HepG2 (cell line): ENCODE data around the gene PFAS.

Experiments
- GMEB2 ChIP-seq: IDR thresholded peaks from 2 replicates; pipeline ENCODE4 v1.6.1; 2016; ENCODE audit warnings: missing biosample characterization, missing genetic modification reagents, low read depth
- ISX ChIP-seq: sonication (generic); formaldehyde crosslinking; conservative IDR thresholded peaks from 2 replicates; pipeline ENCODE4 v1.5.0; 2020; ENCODE audit warnings: missing genetic modification reagents
- KDM4B ChIP-seq: sonication (generic); formaldehyde crosslinking; IDR thresholded peaks from 2 replicates; pipeline ENCODE4 v1.4.0; 2020; ENCODE audit warnings: missing genetic modification reagents
- MAZ ChIP-seq, 2 experiments: sonication (generic) in 1 of 2; formaldehyde crosslinking in 1 of 2; IDR thresholded peaks; 2 replicates each; pipeline versions ENCODE4 v1.5.0 to v1.6.1; 2012 to 2020; ENCODE audit warnings: low read depth in 2 of 2, mild to moderate bottlenecking in 2 of 2, borderline replicate concordance in 1 of 2, improper control_type of control experiment in 1 of 2, low read length in 1 of 2, missing genetic modification reagents in 1 of 2, moderate library complexity in 1 of 2
- MIER3 ChIP-seq: IDR thresholded peaks from 2 replicates; pipeline ENCODE4 v1.6.1; 2016; ENCODE audit warnings: missing compliant biosample characterization, borderline replicate concordance
- MXI1 ChIP-seq: IDR thresholded peaks from 3 replicates; pipeline ENCODE4 v1.6.1; 2012; ENCODE audit warnings: low read depth, low read length, inconsistent platforms, borderline replicate concordance
- PHF20 ChIP-seq: sonication (generic); formaldehyde crosslinking; IDR thresholded peaks from 2 replicates; pipeline ENCODE4 v1.5.0; 2020; ENCODE audit warnings: mild to moderate bottlenecking, missing genetic modification reagents
- POLR2AphosphoS5 ChIP-seq: IDR thresholded peaks from 2 replicates; pipeline ENCODE4 v1.6.1; 2012; ENCODE audit warnings: low read depth, low read length
- SP1 ChIP-seq, 2 experiments: fragments of 450-650 bp in 1 of 2; sonication (generic) in 1 of 2; formaldehyde crosslinking in 1 of 2; IDR thresholded peaks; 2 replicates each; pipeline versions ENCODE4 v1.4.0 to v1.6.1; 2016 to 2020; ENCODE audit warnings: missing genetic modification reagents in 1 of 2
- YY1 ChIP-seq: IDR thresholded peaks from 2 replicates; pipeline ENCODE4 v1.6.1; 2011; ENCODE audit warnings: low read length, low read depth, moderate library complexity, mild to moderate bottlenecking; ENCODE audit not compliant: insufficient read depth, insufficient replicate concordance
- ZNF317 ChIP-seq: sonication (generic); formaldehyde crosslinking; IDR thresholded peaks from 2 replicates; pipeline ENCODE4 v1.5.0; 2020; ENCODE audit warnings: mild to moderate bottlenecking, missing genetic modification reagents
- ZNF597 ChIP-seq: sonication (generic); formaldehyde crosslinking; IDR thresholded peaks from 2 replicates; pipeline ENCODE4 v1.5.0; 2020; ENCODE audit warnings: missing genetic modification reagents
- ZNF629 ChIP-seq: sonication (generic); formaldehyde crosslinking; conservative IDR thresholded peaks from 2 replicates; pipeline ENCODE4 v1.5.0; 2020; ENCODE audit warnings: missing genetic modification reagents

- TF ChIP-seq ZNF629 (CRISPR knock-in tag) (no peak), MIER3 (CRISPR knock-in tag) (no peak), PHF20 (CRISPR knock-in tag) (no peak), ZNF317 (no peak), SP1 (IDR thresholded peaks at IDR 0.05) (no peak), SP1 (CRISPR knock-in tag; IDR thresholded peaks at IDR 0.05) (no peak), MXI1 (no peak), GMEB2 (CRISPR knock-in tag) (no peak), MAZ (IDR thresholded peaks at IDR 0.05; ENCODE audit: borderline replicate concordance, low read depth, low read length) (no peak), MAZ (CRISPR knock-in tag; IDR thresholded peaks at IDR 0.05; ENCODE audit: low read depth) (no peak), ZNF597 (no peak), YY1 (no peak), POLR2AphosphoS5 (no peak), ISX (CRISPR knock-in tag) (no peak), KDM4B (CRISPR knock-in tag) (no peak)
These were observed 11.2 kb upstream of the PFAS start for GRCh38 chr17:8237886-8238285.
